ENCODE measurements around the gene GSK3B.

GSK3B gene

DNA sequence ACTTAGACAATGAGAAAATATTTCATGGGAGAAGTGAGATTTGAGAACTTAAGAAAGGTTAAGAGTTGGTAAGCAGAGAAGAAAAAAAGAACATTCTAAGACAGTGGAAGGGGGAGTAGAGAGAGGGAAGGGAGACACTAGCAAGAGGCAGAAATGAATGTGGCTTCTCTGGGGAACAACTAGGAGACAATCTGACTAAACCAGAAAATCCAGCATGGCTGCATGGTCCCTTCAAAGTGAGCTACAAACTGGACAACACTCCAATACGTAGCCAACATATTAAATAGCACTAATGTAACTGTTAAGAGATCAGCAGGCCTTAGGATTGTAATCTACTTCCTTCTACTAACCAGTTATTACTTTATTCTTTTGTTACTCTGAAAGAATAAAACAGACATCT lies 222.7 kb downstream of the GSK3B start:
- DNase-seq (ENCODE audit: low read depth), result no peak
- no peak overlapping the region for H3K4me3 ChIP-seq (ENCODE audit: low read depth, low read length)
- TF ChIP-seq CTCF (IDR thresholded peaks at IDR 0.05; ENCODE audit: low read depth, low read length, missing control alignments), result no peak
- in situ Hi-C loops (cut with HindIII; ENCODE audit: low sequenced_read_pairs), result no loop called here

DNA sequence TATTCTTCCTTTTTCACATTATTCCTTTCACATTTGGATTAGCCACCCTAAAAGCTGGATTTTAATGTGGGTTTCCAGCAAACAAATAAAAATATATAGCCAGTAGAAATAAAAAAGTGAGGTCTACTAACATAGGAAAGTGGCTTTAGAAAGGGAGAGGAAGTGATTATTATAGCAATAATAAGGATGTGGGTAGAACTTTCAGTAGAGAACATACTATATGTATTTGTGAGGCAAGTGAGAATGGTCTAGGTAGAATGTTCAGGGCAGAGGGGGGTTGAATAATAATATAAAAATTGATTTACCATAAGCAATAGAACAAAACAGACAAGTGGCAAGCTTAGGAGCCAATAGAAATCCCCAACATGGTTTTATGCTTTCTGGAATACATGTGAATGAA lies 223.7 kb downstream of the GSK3B start:
- in situ Hi-C loops (cut with HindIII; ENCODE audit: low sequenced_read_pairs), result no loop called here
- no peak for TF ChIP-seq CTCF (IDR thresholded peaks at IDR 0.05; ENCODE audit: low read depth, low read length, missing control alignments)
- DNase-seq (ENCODE audit: low read depth), result no peak

GRCh38 chr3:119864476-119864875 lies 229.8 kb downstream of the GSK3B start:
- no peak for DNase-seq (ENCODE audit: low read depth)
- in situ Hi-C loops (cut with HindIII; ENCODE audit: low sequenced_read_pairs), result no loop called here
- no peak overlapping the region for H3K4me3 ChIP-seq (ENCODE audit: low read depth, low read length)
- no peak for TF ChIP-seq CTCF (IDR thresholded peaks at IDR 0.05; ENCODE audit: low read depth, low read length, missing control alignments)

More for the DNA sequence above, 223.7 kb downstream of the GSK3B start:
- H3K4me3 ChIP-seq (ENCODE audit: low read depth, low read length), result no peak overlapping the region

DNA sequence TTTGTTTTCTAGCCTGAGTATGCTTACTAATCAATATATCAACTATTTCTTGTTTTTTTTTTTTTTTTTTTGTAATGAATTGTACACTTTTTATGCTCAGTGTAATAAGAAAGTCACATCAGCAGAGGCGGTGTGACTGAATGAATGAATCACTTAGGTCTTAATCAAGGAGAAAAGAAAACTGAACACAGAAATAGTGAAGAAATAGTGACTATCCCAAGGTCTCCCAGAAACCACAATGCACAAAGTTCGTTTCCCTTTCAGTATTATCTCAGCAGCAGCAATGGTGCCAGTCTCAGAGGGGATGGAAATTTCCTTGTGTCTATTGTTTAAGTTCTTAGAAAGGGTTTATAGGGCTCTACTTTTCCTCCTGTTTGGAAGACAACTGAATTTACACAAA lies 231.6 kb downstream of the GSK3B start:
- no peak overlapping the region for H3K4me3 ChIP-seq (ENCODE audit: low read depth, low read length)
- DNase-seq (ENCODE audit: low read depth), result no peak
- in situ Hi-C loops (cut with HindIII; ENCODE audit: low sequenced_read_pairs), result no loop called here
- TF ChIP-seq CTCF (IDR thresholded peaks at IDR 0.05; ENCODE audit: low read depth, low read length, missing control alignments), result no peak

GRCh38 chr3:119861681-119862080 lies 232.6 kb downstream of the GSK3B start:
- H3K4me3 ChIP-seq (ENCODE audit: low read depth, low read length), result no peak overlapping the region
- in situ Hi-C loops (cut with HindIII; ENCODE audit: low sequenced_read_pairs), result no loop called here
- no peak for TF ChIP-seq CTCF (IDR thresholded peaks at IDR 0.05; ENCODE audit: low read depth, low read length, missing control alignments)
- no peak for DNase-seq (ENCODE audit: low read depth)

- DNase-seq (ENCODE audit: low read depth), result no peak
- in situ Hi-C loops (cut with HindIII; ENCODE audit: low sequenced_read_pairs), result no loop called here
- TF ChIP-seq CTCF (IDR thresholded peaks at IDR 0.05; ENCODE audit: low read depth, low read length, missing control alignments), result no peak
- H3K4me3 ChIP-seq (ENCODE audit: low read depth, low read length), result no peak overlapping the region
Measured at GRCh38 chr3:119859728-119860127, 234.5 kb downstream of the GSK3B start.

- TF ChIP-seq CTCF (IDR thresholded peaks at IDR 0.05; ENCODE audit: low read depth, low read length, missing control alignments), result no peak
- DNase-seq (ENCODE audit: low read depth), result no peak
- in situ Hi-C loops (cut with HindIII; ENCODE audit: low sequenced_read_pairs), result no loop called here
- H3K4me3 ChIP-seq (ENCODE audit: low read depth, low read length), result no peak overlapping the region
Measured at GRCh38 chr3:119858957-119859356, 235.3 kb downstream of the GSK3B start.
